ENCODE results near the gene RABIF. TPM values are rescaled to one million over a fixed set of nuclear protein-coding genes. Genes with fewer than 3 reads are reported as not detected.

The RABIF gene
- total RNA-seq, 1 donor from 2014 or later = 11.1 TPM

DNA sequence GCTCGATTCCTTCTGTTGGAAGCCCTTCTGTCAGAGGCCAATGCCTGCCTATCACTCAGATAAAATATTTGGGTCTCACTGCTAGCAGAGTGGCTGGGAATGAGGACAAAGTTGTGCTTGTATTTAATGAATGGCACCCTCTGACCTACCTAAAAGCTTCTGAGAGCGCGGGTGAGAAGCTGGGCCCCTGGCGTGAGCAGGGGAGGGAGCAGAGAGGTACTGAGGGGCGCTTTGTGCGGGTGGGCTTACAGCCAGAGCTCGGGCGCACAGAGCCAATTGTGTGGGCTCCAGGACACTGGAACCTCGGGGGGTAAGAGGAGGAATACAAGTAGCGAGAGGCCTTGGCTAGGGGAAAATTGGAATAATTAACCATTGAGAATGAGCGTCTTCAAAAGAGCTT, 45.9 kb downstream of the RABIF start:
- no peak for TF ChIP-seq CTCF (IDR thresholded peaks at IDR 0.05; ENCODE audit: insufficient read depth, low read depth, low read length)
- H3K4me1 Mint-ChIP-seq (ENCODE audit: low read depth, unreplicated experiment) = peaks cover 10% of the 10 kb centered on the region
- no peaks in the 10 kb centered on the region for H3K36me3 Mint-ChIP-seq (ENCODE audit: low read depth, unreplicated experiment)
- Histone ChIP-seq H3K4me2 (ENCODE audit: low read length) (no peak overlapping the region), H3K36me3 (ENCODE audit: insufficient read depth, low read length) (no peaks in the 10 kb centered on the region), H3K27ac (ENCODE audit: low read depth, low read length) (no peak overlapping the region), H3K4me3 (ENCODE audit: insufficient read depth, low read depth, low read length) (no peak overlapping the region), H3K27me3 (ENCODE audit: insufficient read depth, low read length) (peaks cover 2% of the 10 kb centered on the region), H3K9ac (ENCODE audit: low read length) (no peak overlapping the region), H3K79me2 (ENCODE audit: insufficient read depth, low read length) (no peaks in the 10 kb centered on the region), H3K9me3 (ENCODE audit: insufficient read depth, low read depth, low read length) (no peaks in the 10 kb centered on the region), H2AFZ (ENCODE audit: low read depth, low read length) (no peak overlapping the region), H4K20me1 (ENCODE audit: insufficient read depth, low read length) (no peaks in the 10 kb centered on the region), H3K4me1 (ENCODE audit: insufficient read depth, low read length) (no peaks in the 10 kb centered on the region)
- no peak overlapping the region for H3K27ac Mint-ChIP-seq (ENCODE audit: unreplicated experiment)
- DNase-seq (ENCODE audit: low read depth) = no peak
- no peaks in the 10 kb centered on the region for H3K9me3 Mint-ChIP-seq (ENCODE audit: unreplicated experiment)
- H3K4me3 Mint-ChIP-seq (ENCODE audit: unreplicated experiment) = no peak overlapping the region
- H3K27me3 Mint-ChIP-seq (ENCODE audit: low read depth, unreplicated experiment) = peaks cover 18% of the 10 kb centered on the region
- no peak for FAIRE-seq

DNA sequence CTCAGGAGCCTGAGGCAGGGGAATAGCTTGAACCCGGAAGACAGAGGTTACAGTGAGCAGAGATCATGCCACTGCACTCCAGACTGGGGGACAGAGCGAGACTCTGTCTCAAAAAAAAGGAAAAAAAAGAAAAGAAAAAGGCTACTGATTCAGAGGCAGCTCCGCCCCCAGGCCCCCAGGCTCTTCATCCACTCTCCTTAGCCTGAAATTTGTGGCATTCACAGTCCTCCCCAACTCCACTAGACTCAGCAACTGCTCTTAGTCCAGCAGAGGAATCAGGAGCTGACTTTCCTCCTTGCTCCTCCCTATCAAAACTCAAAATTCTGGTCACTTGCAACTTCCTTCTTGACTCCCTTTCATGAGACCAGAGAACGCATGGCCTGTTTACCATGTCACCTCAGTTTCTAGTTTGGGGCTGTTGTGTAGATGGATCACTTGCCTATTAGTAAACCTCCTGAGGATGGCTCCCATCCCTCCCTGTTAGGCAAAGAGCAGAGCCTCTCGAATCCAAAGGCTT, 51.1 kb downstream of the RABIF start:
- Histone ChIP-seq H3K79me2 (ENCODE audit: insufficient read depth, low read length) (no peaks in the 10 kb centered on the region), H4K20me1 (ENCODE audit: insufficient read depth, low read length) (no peaks in the 10 kb centered on the region), H3K27me3 (ENCODE audit: insufficient read depth, low read length) (peaks cover 14% of the 10 kb centered on the region), H3K4me1 (ENCODE audit: insufficient read depth, low read length) (no peaks in the 10 kb centered on the region), H3K9me3 (ENCODE audit: insufficient read depth, low read depth, low read length) (no peaks in the 10 kb centered on the region), H3K4me3 (ENCODE audit: insufficient read depth, low read depth, low read length) (no peak overlapping the region), H3K4me2 (ENCODE audit: low read length) (no peak overlapping the region), H3K36me3 (ENCODE audit: insufficient read depth, low read length) (no peaks in the 10 kb centered on the region), H2AFZ (ENCODE audit: low read depth, low read length) (no peak overlapping the region), H3K9ac (ENCODE audit: low read length) (no peak overlapping the region), H3K27ac (ENCODE audit: low read depth, low read length) (no peak overlapping the region)
- TF ChIP-seq EZH2 (IDR thresholded peaks at IDR 0.05; ENCODE audit: insufficient read depth, low read length) = no peak
- TF ChIP-seq CTCF (IDR thresholded peaks at IDR 0.05; ENCODE audit: insufficient read depth, low read depth, low read length) = no peak
- FAIRE-seq (no peak), DNase-seq (ENCODE audit: low read depth) (no peak)
- no peak overlapping the region for H3K4me3 Mint-ChIP-seq (ENCODE audit: unreplicated experiment)
- H3K9me3 Mint-ChIP-seq (ENCODE audit: unreplicated experiment) = no peaks in the 10 kb centered on the region
- H3K27ac Mint-ChIP-seq (ENCODE audit: unreplicated experiment) = no peak overlapping the region
- H3K27me3 Mint-ChIP-seq (ENCODE audit: low read depth, unreplicated experiment) = peaks cover 22% of the 10 kb centered on the region
- H3K4me1 Mint-ChIP-seq (ENCODE audit: low read depth, unreplicated experiment) = peaks cover 2% of the 10 kb centered on the region
- no peaks in the 10 kb centered on the region for H3K36me3 Mint-ChIP-seq (ENCODE audit: low read depth, unreplicated experiment)

DNA sequence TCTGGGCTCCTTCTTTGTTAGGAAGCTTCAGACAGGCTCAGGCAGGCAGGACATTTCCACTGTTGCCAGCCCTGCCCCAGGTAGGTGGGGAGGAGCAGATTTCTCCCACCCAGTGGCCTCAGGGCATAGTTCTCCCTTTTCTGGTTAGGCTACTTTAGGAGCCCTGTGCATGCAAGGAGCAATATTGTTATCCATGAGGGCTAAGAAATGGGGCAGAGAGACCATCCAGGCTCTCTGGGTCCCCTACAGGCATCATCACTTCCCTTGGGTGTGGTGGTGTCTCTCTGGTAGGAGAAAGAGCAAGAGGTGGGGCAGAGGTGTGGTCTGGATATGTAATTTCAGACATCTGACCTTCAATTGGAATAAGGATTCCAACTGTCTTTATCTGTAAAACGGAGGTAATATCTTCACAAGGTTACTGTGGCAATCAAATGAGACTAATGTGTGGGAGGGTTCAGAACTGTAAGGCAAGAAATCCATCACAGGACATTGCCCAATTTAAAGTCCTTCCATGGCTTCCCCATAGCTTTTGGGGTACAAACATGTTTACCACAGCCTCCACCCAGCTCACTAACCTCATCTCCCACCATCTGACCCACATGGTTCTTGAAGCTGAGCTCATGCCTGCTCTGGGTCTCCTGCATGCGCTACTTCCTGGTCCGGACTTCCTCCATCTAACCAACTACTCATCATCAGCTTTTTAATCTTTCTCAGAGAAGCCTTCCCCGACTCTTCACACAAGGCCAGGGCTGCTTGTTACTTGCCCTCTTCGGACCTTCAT, 52.1 kb downstream of the RABIF start:
- Mint-ChIP-seq H3K4me3 (ENCODE audit: unreplicated experiment) (no peak overlapping the region), H3K27ac (ENCODE audit: unreplicated experiment) (no peak overlapping the region), H3K36me3 (ENCODE audit: low read depth, unreplicated experiment) (no peaks in the 10 kb centered on the region), H3K27me3 (ENCODE audit: low read depth, unreplicated experiment) (peaks cover 22% of the 10 kb centered on the region), H3K4me1 (ENCODE audit: low read depth, unreplicated experiment) (peaks cover 2% of the 10 kb centered on the region), H3K9me3 (ENCODE audit: unreplicated experiment) (no peaks in the 10 kb centered on the region)
- Histone ChIP-seq H3K4me2 (ENCODE audit: low read length) (no peak overlapping the region), H3K36me3 (ENCODE audit: insufficient read depth, low read length) (no peaks in the 10 kb centered on the region), H3K4me3 (ENCODE audit: insufficient read depth, low read depth, low read length) (no peak overlapping the region), H3K79me2 (ENCODE audit: insufficient read depth, low read length) (no peaks in the 10 kb centered on the region), H4K20me1 (ENCODE audit: insufficient read depth, low read length) (no peaks in the 10 kb centered on the region), H3K4me1 (ENCODE audit: insufficient read depth, low read length) (no peaks in the 10 kb centered on the region), H2AFZ (ENCODE audit: low read depth, low read length) (no peak overlapping the region), H3K9me3 (ENCODE audit: insufficient read depth, low read depth, low read length) (no peaks in the 10 kb centered on the region), H3K27ac (ENCODE audit: low read depth, low read length) (no peak overlapping the region), H3K9ac (ENCODE audit: low read length) (no peak overlapping the region), H3K27me3 (ENCODE audit: insufficient read depth, low read length) (peaks cover 14% of the 10 kb centered on the region)
- TF ChIP-seq EZH2 (IDR thresholded peaks at IDR 0.05; ENCODE audit: insufficient read depth, low read length) = no peak
- TF ChIP-seq CTCF (IDR thresholded peaks at IDR 0.05; ENCODE audit: insufficient read depth, low read depth, low read length) = no peak
- DNase-seq (ENCODE audit: low read depth) (no peak), FAIRE-seq (no peak)
